Esophagus mucosa (tissue), 1 donor: ENCODE measurements around the gene UTF1. TPM values are rescaled to one million over a fixed set of nuclear protein-coding genes. Genes with fewer than 3 reads are reported as not detected.
"Not testable (repeated sequence)": the region's sequence is repeated elsewhere in the genome, so short reads cannot be mapped to it uniquely, and the experiment has no call there.

Experiments
- ATAC-seq: fragments of 200-7000 bp; cut with Tn5 transposase; one replicate; pipeline ENCODE4 v1.9.1; 2020
- total RNA-seq: library from RNA; stranded (reverse); gene quantifications from one replicate; pipeline ENCODE4 v1.2.4, GENCODE V29; 2023
- donor health status: DM: yes; HTN: yes; CAD: no.

The UTF1 gene
- total RNA-seq, 1 donor from 2014 or later, result not detected

DNA sequence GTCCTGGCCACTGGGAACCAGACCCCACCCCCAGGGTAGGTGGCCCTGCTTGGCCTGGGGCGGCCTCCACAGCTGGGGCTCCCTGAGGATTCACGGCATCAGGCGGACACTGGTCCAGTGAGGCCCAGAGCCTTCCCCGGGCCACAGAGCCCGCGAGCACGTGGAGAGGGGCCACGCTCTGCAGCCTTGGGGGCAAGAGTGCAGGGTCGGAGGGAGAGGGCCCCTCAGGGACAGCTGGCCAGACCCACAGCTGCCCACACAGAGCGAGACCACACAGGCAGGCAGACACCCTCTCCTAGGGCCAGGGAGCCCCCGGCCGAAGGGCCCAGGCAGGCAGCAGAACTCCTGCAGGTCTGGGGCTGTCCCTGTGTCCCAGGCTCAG lies 18.3 kb downstream of the UTF1 start:
- no peak for ATAC-seq

DNA sequence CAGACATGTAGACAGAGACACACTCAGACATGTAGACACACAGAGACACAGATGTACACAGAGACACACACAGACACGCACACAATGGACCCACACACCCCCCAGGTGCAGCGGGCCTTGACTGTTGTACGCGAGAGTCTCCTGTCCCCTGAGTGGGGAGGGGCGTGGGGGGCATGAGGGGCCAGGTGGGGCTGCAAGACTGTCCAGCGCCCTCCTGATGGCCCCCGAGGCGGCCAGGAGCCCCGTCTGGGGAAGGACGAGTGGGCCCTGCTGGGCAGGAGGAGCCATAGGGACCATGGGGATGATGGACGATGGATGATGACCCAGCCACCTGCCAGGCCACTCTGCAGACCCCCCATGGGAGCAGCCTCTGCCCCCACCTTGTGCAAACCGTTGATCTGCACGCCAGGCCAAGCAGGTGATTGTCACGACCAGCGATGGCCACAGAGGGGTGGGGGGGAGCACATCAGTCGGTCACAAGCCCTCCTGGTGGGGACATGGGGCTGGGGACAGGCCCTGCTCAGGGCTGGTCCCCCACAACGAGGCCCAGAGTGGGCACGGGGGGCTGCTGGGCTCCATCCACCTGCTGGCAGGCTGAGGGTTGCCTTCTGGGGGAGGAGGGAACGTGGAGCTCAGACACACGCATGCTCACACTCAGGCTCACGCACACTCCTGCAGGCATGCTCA lies 19.2 kb downstream of the UTF1 start:
- no peak for ATAC-seq

DNA sequence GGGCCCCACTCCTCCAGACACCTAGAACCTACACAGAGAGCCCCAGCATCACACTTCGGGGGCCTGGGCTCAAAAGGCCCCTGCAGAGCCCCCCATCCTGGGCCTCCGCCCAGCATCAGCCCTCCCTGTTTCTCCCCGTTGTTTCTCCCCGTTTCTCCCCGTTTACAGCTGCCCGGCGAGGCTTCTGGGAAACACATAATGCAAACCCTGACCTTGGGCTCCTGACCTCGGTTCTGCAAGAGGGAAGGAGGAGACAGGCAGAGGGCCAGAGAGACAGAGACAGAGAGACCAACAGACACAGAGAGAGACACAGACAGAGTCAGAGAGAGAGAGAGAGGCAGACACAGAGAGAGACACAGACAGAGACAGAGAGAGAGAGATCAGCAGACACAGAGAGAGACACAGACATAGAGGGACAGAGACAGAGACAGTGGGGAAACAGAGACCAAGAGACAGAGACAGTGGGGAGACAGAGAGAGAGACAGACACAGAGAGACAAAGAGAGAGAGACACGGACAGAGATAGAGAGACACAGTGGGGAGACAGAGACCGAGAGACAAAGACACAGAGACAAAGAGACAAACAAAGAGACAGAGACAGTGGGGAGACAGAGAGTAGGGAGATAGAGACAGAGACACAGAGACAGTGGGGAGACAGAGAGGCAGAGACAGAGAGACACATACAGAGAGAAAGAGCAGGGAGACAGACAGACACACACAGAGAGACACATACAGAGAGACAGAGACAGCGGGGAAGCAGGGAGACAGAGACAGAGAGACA lies 20.1 kb downstream of the UTF1 start:
- ATAC-seq, result no peak

DNA sequence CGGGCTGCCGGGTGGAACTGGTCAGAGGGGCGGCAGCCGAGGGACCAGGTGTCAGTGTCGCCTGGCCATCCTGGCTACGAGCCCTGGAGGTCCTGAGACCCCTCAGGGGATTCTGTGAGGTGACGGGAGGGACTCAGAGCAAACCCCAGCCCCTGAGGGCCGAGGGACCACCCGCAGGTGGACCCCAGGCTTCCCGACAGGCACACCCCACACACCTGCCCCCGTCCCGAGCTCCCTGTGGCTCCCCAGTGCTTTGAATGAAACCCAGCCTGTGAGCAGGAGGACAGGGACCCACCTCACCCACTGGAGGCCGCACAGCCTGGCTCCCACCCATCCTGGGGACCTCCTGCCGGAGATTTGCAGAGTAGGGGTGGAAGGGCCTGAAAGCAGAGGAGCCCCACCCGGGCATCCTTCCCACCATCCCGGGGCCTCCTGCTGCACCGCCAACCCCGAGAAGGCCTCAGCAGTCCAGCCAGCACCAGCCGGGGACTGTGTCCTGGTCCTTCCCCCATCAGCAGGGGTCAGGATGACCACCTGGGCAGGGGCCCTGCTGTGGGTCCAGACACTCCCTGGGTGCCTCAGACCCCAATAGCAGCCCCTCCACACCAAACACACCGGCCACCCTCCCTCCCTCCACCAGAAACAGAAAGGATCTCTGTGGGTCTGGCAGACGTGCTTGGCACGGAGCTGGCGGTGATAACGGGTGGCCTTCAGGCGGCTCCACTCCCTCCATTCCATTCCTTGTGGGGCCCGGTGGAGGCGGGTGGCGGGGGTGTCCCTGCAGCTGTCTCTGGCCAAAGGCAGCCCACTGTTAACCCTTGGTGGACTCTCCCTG lies 21.6 kb downstream of the UTF1 start:
- ATAC-seq, result no peak

DNA sequence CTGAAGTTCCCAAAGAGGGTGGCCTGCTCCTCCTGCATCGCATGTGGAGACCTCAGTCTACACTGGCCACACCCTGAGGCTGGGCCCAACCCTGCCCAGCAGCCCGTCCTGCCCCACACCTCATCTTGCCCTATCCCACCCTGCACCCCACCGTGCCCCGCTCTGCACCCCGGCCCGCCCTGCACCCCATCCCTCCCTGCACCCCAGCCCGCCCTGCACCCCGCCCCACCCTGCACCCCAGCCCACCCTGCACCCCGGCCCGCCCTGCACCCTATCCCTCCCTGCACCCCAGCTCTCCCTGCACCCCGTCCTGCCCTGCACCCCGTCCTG lies 22.2 kb downstream of the UTF1 start:
- ATAC-seq, result no peak

DNA sequence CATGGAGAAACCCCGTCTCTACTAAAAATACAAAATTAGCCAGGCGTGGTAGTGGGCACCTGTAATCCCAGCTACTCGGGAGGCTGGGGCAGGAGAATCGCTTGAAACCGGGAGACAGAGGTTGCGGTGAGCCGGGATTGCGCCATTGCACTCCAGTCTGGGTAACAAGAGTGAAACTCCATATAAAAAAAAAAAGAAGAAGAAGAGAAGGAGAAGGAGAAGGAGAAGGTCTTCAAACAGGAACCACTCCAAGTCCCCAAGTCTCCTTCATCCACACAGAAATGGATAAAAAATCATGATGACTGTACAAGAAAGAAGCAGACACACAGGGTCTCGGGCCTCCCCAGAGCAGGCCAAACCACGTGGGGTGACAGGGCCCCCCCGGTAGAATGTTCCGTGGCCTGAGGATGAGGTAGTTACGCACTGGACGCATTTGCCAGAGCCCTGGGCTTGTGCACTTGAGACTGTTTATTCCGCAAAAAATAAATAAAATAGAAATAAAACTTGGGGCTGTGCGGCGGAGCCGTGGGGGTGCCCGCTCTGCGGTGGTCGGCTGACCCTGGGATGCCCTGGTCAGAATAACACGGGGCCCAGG lies 23.4 kb downstream of the UTF1 start:
- ATAC-seq, result no peak

DNA sequence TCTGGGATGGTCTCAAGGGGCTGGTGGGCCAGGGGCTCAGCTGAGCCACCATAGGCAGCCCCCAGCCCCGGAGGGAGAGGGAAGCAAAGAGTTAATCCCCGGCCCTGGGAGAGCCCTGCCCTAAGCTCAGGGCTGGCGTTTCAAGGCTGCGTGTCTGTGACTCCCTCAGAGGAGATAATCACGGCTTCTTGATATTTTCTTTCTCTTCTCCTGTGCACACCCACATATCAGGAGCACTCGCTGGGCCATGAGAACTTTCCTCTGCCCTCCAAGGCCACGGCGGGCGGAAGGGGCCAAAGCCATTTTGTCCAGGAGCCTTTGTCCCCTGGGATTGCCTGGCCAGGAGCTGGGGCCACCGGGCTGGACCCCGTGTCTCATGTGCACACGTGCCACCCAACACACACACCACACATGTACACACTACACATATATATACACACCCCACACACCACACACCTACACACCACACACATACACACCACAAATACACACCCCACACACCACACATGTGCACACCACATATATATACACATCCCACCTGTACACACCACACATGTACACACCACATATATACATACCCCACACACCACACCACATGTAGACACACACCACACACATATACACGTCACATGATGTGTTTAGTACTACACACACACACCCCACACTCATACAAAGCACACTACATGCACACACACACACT lies 24.6 kb downstream of the UTF1 start:
- ATAC-seq, result no peak

DNA sequence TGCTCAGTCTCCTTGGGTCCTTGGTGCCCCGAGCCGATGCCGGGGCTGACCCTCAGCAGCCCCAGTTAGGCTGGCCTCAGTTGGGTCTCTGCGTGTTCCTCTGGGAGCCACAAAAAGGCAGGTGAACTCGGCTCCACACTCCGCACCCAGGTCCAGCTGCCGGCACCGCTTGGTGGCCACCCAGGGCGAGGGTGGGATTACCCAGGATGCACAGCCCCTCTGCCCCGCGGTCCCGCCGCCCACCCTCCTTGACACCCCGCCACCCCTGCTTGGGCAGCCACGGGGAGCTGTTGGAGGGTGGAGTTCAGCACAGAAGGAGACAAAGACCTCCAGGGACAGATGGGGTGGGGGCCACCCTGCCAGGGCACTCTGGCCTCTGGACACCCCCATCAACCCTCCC lies 25.3 kb downstream of the UTF1 start:
- ATAC-seq, result no peak

DNA sequence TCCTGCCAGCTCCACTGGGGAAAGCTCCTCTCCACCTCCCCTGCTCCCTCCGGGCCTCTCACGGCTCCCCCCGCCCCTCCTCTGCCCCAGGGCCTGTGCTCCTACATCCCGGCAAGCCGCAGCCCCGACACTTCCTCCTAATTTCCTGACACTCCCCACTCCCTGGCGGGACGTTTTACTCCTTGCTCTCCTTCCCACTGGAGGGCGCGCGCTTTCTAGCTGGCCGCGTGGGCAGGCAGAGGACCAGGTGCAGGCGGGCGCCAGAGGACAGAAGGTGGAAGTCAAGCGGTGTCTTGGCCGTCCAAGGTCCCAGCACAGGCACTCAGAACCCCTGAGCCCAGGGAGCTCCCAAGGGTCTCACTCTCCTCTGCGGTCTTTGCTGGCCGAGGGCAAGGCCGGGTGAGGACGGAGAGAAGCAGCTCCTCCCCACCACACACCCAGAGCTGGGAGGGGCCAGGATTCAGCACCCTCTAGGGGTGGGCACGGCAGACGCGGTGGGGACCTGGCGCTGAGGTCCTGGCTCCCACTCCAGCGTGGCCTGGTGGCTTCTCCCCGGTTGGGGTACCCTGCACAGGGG lies 27.6 kb downstream of the UTF1 start:
- peak; percentile 31 for ATAC-seq

DNA sequence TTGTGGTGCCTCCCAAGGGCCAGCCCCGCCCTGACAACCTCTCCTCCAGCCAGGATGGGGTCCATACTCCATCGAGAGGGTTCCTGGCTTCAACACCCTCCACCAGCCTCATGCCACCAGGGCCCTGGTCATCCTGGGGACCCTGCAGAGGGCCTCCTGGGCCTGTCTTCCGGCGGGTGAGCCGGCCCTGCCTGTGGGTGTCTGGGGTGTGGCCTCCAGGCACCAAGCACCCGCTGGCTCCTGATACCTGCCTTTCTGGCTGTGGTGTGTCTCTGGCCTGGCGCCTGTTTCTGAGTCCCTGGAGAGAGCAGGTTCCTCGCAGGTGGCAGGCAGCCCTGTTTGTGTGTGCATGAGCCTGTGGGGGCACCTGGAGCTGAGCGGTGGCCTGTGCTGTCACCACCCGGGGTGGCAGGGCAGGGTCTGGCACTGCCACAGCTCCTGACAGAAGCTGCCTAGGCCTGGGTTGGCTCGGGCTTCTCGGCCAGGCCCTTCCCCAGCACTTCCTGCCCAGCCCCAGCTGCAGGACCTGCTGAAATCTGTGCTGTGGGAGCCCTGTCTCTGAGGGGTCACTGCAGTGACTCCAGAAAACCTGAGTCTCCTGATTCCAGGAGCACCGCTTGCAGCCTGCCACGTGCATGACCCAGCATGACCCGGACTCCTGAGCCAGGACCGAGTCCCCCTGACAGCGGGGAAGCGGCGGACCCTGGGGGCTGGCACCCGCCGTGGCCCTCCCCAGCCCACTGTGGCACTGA lies 28.2 kb downstream of the UTF1 start:
- peak; percentile 67 for ATAC-seq

DNA sequence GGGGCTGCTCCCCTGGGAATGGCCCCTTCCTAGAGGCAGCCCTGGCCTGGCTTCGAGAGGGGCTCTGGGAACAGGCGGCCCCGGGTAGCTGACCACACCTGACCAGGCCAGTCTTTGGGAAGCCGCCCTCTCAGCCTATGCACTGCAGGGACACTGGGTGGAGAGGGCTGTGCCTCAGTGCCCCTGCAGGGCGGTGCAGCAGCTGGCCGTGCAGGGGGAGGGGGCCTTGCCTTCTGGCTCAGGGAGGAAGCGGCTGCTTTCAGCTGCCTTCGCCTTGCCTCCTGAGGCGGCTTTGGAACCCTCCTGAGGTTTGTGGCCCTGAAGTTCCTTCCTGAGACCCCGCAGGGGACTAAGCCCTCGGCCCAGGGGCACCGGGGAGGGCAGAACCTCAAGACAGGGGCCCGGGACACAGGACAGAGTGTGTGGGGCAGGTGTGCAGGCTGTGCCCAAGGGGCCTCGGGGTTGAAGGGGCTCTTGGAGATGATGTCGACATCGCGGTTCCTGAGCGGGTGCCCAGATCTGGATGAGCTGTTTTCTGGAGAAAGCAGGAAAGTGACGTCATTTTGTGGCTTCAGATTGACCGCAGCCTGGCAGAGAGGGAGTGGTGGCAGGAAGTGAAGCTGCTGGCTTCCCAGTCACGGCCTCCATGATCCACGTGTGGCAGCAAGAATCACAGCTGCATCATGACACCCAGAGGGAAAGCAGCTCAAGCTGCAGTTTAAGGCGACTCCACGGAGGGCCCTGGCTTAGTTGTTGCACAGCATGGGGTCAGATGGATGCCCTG lies 29.0 kb downstream of the UTF1 start:
- peak; percentile 64 for ATAC-seq

DNA sequence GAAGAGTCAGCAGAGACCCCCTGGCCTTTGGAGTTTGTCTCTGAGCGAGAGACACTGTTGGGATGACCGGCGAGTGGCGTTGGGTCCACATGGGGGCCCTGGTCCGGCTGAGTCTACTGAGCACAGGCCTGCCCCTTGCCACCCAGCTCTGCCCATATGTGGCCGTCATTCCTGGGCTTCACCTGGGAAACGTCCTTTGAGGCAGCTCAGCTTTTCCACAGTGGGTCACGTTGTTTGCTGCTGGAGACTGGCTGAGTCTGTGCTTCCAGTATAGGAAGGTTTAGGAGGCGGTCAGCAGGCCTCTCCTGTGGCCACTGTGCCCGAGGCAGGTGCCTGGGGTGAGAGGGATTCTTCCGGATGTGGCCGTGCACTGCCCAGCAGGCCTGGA lies 29.6 kb downstream of the UTF1 start:
- no peak for ATAC-seq

DNA sequence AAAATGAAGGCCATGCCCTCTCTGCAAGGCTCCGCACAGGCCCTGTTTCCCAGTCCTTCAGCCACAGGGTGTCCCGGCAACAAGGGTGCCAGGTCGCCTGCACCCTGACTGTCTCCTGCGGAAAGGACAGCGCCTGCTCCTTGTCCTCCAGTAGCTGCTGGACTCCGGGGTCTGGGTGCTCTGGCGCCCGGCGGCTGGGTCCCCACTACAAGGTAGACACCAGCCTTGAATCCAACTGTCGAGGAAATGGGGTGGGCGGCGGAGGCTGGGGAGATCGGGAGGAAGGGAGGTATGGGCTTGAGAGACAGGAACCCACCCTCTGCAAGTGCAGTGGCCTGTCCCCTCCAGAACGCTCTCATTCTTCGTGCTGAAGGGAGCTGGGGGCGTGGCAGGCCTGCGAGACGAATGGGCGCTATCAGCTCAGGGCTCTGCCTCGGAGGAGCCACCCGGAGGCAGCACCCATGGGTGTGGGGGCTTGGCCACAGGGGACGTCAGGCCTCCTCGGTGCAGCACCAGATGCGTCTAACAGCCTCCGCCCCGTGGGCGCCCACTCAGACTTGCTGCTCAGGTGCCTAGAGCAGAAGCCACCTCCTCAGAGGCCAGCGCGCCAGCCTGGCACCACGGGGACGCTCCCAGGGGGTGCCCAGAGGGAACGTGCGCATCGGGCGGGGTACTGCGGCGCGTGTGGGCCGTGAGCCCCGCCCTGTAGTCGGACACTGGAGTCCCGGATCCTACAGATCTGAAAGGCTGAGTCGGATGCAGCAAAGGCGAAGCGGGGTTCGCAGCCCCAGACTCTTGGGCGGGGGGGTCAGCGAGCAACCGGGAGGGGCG lies 31.1 kb downstream of the UTF1 start:
- ATAC-seq, result peak; percentile 32

DNA sequence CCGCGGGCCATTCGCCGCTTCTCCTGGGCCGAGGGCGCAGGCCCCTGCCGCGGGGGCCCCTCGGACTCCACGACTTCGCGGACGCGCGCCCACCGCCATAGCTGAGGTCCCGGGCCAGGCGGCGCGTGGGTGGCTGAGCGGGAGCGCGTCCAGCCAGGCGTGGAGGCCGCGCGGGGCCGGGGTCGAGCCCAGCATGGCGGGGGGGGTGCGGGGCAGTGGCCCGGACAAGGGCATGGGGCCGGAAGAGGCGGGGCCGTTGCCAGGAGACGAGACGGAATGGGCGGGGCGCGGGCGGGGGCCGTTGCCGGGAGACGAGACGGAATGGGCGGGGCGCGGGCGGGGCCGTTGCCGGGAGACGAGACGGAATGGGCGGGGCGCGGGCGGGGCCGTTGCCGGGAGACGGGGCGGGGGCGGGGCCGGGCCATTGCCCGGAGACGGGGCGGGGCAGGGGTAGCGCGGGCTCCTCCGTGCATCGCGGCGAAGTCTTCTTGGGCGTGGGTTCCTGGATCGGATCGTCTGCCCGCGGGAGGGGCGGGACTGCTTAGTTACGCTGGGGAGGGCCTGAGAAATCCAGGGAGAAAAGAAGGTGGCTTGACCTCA lies 31.8 kb downstream of the UTF1 start:
- ATAC-seq, result peak; percentile 67

DNA sequence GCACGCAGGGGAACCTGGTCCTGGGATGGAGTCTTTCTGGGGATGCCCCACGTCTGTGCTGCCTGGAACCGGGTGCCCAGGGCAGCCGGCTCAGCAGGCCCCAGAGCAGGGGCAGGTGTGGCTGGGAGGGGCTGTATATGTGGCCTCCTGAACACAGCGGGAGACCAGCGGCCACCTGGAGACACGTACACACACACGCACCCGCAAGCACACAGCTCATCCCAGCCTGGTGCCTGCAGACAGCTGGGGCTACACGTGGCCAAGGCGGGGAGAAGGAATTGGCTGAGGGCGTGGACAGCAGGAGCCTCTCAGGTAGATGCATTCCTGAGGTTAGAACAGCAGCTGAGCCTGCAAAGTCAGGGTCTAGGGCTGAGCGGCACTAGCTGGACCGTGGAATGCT lies 32.7 kb downstream of the UTF1 start:
- peak; percentile 46 for ATAC-seq

DNA sequence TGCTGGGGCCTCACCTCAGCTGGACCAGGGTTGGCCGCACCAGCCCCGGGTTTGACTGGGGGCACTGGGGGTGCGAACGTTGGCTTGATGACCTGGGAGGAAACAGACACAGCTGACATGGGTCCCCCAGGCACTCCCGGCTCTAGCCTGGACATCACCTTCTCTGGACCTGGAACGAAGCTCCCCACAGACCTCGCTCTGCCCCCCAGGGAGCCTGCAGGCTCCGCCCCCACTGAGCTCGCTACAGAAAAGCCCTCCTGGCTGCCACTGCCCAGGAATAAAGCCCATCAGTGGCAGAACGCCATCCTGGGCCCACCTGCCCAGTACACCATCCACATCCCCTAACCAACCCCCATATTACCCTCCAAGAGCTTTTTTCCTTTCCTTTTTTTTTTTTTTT lies 33.7 kb downstream of the UTF1 start:
- ATAC-seq, result no peak

DNA sequence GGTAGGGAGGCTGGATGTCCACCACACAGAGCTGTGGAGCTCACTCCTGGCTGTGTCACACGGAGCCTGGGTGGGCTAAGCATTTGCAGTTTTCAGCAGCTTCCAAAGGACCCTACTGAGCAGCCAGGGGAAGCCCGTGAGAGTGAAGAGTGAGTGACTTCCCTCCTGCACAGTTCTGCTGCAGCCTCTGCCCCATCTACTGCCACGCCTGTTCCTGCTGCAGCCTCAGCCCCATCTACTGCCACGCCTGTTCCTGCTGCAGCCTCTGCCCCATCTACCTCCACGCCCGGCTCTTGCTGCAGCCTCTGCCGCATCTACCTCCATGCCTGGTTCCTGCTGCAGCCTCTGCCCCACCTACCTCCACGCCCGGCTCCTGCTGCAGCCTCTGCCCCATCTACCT lies 34.4 kb downstream of the UTF1 start:
- ATAC-seq, result no peak

DNA sequence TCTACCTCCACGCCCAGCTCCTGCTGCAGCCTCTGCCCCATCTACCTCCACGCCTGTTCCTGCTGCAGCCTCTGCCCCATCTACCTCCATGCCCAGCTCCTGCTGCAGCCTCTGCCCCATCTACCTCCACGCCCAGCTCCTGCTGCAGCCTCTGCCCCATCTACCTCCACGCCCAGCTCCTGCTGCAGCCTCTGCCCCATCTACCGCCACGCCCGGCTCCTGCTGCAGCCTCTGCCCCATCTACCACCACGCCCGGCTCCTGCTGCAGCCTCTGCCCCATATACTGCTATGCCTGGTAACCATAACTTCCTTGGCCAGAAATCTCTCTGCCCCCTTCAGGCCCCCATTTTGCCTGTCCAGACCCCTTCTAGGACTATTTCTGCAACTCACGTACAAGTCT lies 35.0 kb downstream of the UTF1 start:
- ATAC-seq, result not testable (repeated sequence)
